HepG2 (cell line): ENCODE data around the gene XCL2. TPM values are rescaled to one million over a fixed set of nuclear protein-coding genes. Genes with fewer than 3 reads are reported as not detected.

Experiments
- CENPX ChIP-seq: sonication (generic); formaldehyde crosslinking; IDR thresholded peaks from 2 replicates; pipeline ENCODE4 v1.9.0; 2021; ENCODE audit warnings: mild to moderate bottlenecking, missing genetic modification reagents, moderate library complexity
- E2F5 ChIP-seq: sonication (generic); formaldehyde crosslinking; conservative IDR thresholded peaks from 2 replicates; pipeline ENCODE4 v1.4.0; 2020; ENCODE audit warnings: missing genetic modification reagents
- FOXJ3 ChIP-seq: sonication (generic); formaldehyde crosslinking; IDR thresholded peaks from 2 replicates; pipeline ENCODE4 v1.4.0; 2020; ENCODE audit warnings: missing genetic modification reagents, mild to moderate bottlenecking, borderline replicate concordance
- HDAC2 ChIP-seq: sonication (generic); formaldehyde crosslinking; IDR thresholded peaks from 2 replicates; pipeline ENCODE4 v1.4.0; 2020; ENCODE audit warnings: missing genetic modification reagents
- IKZF1 ChIP-seq: fragments of 450-650 bp; IDR thresholded peaks from 2 replicates; pipeline ENCODE4 v1.7.1; 2016
- MTA3 ChIP-seq: sonication (generic); formaldehyde crosslinking; IDR thresholded peaks from 2 replicates; pipeline ENCODE4 v1.4.0; 2020; ENCODE audit warnings: missing genetic modification reagents
- MZF1 ChIP-seq: sonication (generic); formaldehyde crosslinking; IDR thresholded peaks from 2 replicates; pipeline ENCODE4 v1.8.1; 2023; ENCODE audit warnings: mild to moderate bottlenecking, missing genetic modification reagents, borderline replicate concordance
- NR0B2 ChIP-seq: sonication (generic); formaldehyde crosslinking; IDR thresholded peaks from 2 replicates; pipeline ENCODE4 v1.4.0; 2020; ENCODE audit warnings: mild to moderate bottlenecking, missing genetic modification reagents
- NR2C2 ChIP-seq: sonication (generic); formaldehyde crosslinking; IDR thresholded peaks from 2 replicates; pipeline ENCODE4 v1.4.0; 2020; ENCODE audit warnings: missing genetic modification reagents, mild to moderate bottlenecking, moderate library complexity, borderline replicate concordance
- NR2F2 ChIP-seq: IDR thresholded peaks from 2 replicates; pipeline ENCODE4 v1.6.1; 2012; ENCODE audit warnings: low read depth, inconsistent platforms, borderline replicate concordance
- POGZ ChIP-seq: sonication (generic); formaldehyde crosslinking; IDR thresholded peaks from 2 replicates; pipeline ENCODE4 v1.4.0; 2020; ENCODE audit warnings: mild to moderate bottlenecking, missing genetic modification reagents
- RXRB ChIP-seq: IDR thresholded peaks from 2 replicates; pipeline ENCODE4 v1.6.1; 2016; ENCODE audit warnings: borderline replicate concordance, missing genetic modification reagents, missing compliant biosample characterization
- SALL1 ChIP-seq: sonication (generic); formaldehyde crosslinking; IDR thresholded peaks from 2 replicates; pipeline ENCODE4 v1.8.0; 2022; ENCODE audit warnings: mild to moderate bottlenecking, missing genetic modification reagents
- SMAD3 ChIP-seq: sonication (generic); formaldehyde crosslinking; IDR thresholded peaks from 2 replicates; pipeline ENCODE4 v1.4.0; 2020; ENCODE audit warnings: missing genetic modification reagents
- SRSF1 ChIP-seq: fragments of 200-400 bp; formaldehyde crosslinking; optimal IDR thresholded peaks from 2 replicates; pipeline ENCODE3; 2017; ENCODE audit warnings: mild to moderate bottlenecking, low read depth, low read length, moderate library complexity
- TARDBP ChIP-seq: sonication (generic); formaldehyde crosslinking; IDR thresholded peaks from 2 replicates; pipeline ENCODE4 v1.8.0; 2022; ENCODE audit warnings: mild to moderate bottlenecking, missing genetic modification reagents
- TSC22D2 ChIP-seq: sonication (generic); formaldehyde crosslinking; IDR thresholded peaks from 2 replicates; pipeline ENCODE4 v1.5.1; 2020; ENCODE audit warnings: missing genetic modification reagents, mild to moderate bottlenecking, borderline replicate concordance
- ZBTB34 ChIP-seq: sonication (generic); formaldehyde crosslinking; IDR thresholded peaks from 2 replicates; pipeline ENCODE4 v1.8.0; 2022; ENCODE audit warnings: mild to moderate bottlenecking, missing genetic modification reagents
- ZFP36 ChIP-seq: fragments of 150-350 bp; IDR thresholded peaks from 2 replicates; pipeline ENCODE4 v1.6.1; 2018; ENCODE audit warnings: borderline replicate concordance, low read length, low read depth; ENCODE audit not compliant: partially characterized antibody
- ZMYM4 ChIP-seq: sonication (generic); formaldehyde crosslinking; IDR thresholded peaks from 2 replicates; pipeline ENCODE4 v1.8.1; 2023; ENCODE audit warnings: mild to moderate bottlenecking, missing genetic modification reagents
- ZNF230 ChIP-seq: sonication (generic); formaldehyde crosslinking; IDR thresholded peaks from 2 replicates; pipeline ENCODE4 v1.4.0; 2020; ENCODE audit warnings: mild to moderate bottlenecking, missing genetic modification reagents
- ZNF691 ChIP-seq: sonication (generic); formaldehyde crosslinking; IDR thresholded peaks from 2 replicates; pipeline ENCODE4 v1.4.0; 2020; ENCODE audit warnings: missing genetic modification reagents, low read depth, mild to moderate bottlenecking, borderline replicate concordance
- ZNF724P ChIP-seq: sonication (generic); formaldehyde crosslinking; IDR thresholded peaks from 2 replicates; pipeline ENCODE4 v1.8.0; 2022; ENCODE audit warnings: missing genetic modification reagents, borderline replicate concordance
- ZNF766 ChIP-seq: sonication (generic); formaldehyde crosslinking; IDR thresholded peaks from 2 replicates; pipeline ENCODE4 v1.5.0; 2020; ENCODE audit warnings: missing genetic modification reagents, borderline replicate concordance
- polyA plus RNA-seq, 8 experiments: library from polyadenylated mRNA; depleted of rRNA in 3 of 8; stranded (reverse) in 7 of 8; unstranded in 1 of 8; fragments of >200 nt; fragmentation: Illumina TruSeq in 4 of 8; extraction: Trizol in 4 of 8; gene quantifications; 2 replicates each; pipeline versions ENCODE4 v1.2.1 to v1.2.3, GENCODE V29; 2011 to 2016; ENCODE audit warnings: low read depth in 4 of 8, missing spikeins in 1 of 8, mixed read lengths in 1 of 8; ENCODE audit not compliant: insufficient read depth in 1 of 8
- total RNA-seq, 5 experiments: library from RNA; depleted of rRNA; stranded (reverse); fragments of >200 nt; fragmentation: Illumina TruSeq; extraction: Trizol; gene quantifications; 2 replicates each; pipeline ENCODE4 v1.2.3, GENCODE V29; 2016; ENCODE audit warnings: low read depth in 1 of 5
- TF ChIP-seq, protein P1 (sequence below): sonication (generic); formaldehyde crosslinking; conservative IDR thresholded peaks from 2 replicates; pipeline ENCODE4 v1.4.0; 2020; ENCODE audit warnings: missing genetic modification reagents

Gene XCL2
- total and polyA plus RNA-seq, 2 of the 13 experiments (the other 11 are each of a cell fraction or from before 2014, with no cell fraction given): 0.50 TPM; not detected in 1

DNA sequence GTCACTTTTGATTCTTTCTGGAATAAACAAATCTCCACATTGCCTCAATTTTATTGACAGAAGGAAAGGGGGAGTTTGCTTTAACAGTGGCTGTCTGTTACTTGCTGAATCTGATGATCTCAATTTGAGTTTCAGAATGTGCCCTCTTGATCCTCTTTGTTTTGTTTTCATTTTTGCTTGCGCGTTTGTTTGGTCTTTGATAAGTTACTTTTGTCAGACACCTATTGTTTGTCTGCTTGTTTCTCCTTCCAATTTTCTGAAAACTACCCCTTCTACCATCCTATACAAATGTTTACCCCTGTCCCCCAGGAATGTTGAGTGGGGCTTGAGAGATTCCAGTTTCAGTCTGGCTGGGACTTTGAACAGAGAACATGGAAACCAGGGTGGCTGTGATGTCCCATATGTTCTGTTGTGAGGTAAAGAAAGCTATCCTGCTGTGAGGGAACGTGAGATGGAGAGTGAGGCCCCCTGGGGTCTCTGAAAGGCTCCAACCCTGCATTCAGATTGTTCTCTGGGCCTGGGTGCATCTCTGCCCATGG is 11.8 kb upstream of the XCL2 start (continued):
- TF ChIP-seq NR2F2: no peak
- TF ChIP-seq HDAC2 (CRISPR knock-in tag): peak; percentile 49
- TF ChIP-seq ZFP36: no peak
- peak; percentile 60 for TF ChIP-seq POGZ (CRISPR knock-in tag)
- no peak for TF ChIP-seq TSC22D2 (CRISPR knock-in tag)
- TF ChIP-seq ZNF724P: no peak
- TF ChIP-seq CENPX: no peak
- no peak for TF ChIP-seq NR0B2 (CRISPR knock-in tag)
- TF ChIP-seq ZNF230 (CRISPR knock-in tag): no peak
- TF ChIP-seq SALL1 (CRISPR knock-in tag): peak; percentile 51; the same call in 1 of the 2 replicates
- TF ChIP-seq MZF1 (CRISPR knock-in tag): no peak
- TF ChIP-seq FOXJ3 (CRISPR knock-in tag): no peak; the same call in 1 of the 2 replicates
- TF ChIP-seq SMAD3: no peak
- TF ChIP-seq SRSF1: no peak
- TF ChIP-seq, protein P1, sequence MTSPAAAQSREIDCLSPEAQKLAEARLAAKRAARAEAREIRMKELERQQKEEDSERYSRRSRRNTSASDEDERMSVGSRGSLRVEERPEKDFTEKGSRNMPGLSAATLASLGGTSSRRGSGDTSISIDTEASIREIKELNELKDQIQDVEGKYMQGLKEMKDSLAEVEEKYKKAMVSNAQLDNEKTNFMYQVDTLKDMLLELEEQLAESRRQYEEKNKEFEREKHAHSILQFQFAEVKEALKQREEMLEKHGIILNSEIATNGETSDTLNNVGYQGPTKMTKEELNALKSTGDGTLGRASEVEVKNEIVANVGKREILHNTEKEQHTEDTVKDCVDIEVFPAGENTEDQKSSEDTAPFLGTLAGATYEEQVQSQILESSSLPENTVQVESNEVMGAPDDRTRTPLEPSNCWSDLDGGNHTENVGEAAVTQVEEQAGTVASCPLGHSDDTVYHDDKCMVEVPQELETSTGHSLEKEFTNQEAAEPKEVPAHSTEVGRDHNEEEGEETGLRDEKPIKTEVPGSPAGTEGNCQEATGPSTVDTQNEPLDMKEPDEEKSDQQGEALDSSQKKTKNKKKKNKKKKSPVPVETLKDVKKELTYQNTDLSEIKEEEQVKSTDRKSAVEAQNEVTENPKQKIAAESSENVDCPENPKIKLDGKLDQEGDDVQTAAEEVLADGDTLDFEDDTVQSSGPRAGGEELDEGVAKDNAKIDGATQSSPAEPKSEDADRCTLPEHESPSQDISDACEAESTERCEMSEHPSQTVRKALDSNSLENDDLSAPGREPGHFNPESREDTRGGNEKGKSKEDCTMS (CRISPR knock-in tag): no peak
- TF ChIP-seq E2F5 (CRISPR knock-in tag): no peak
- TF ChIP-seq IKZF1: no peak
- TF ChIP-seq ZMYM4 (CRISPR knock-in tag): peak; percentile 42; the same call in 1 of the 2 replicates
- 0 out of 2 replicates have a peak, but pooled peaks have one; percentile 16 for TF ChIP-seq TARDBP (CRISPR knock-in tag)
- no peak for TF ChIP-seq ZNF766 (CRISPR knock-in tag)
- no peak for TF ChIP-seq ZNF691 (CRISPR knock-in tag)
- TF ChIP-seq MTA3 (CRISPR knock-in tag): no peak
- peak; percentile 26; the same call in 1 of the 2 replicates for TF ChIP-seq RXRB
- TF ChIP-seq ZBTB34: no peak
- no peak for TF ChIP-seq NR2C2 (CRISPR knock-in tag)
